ES-I3 (cell line): ENCODE results near the gene ABCA2.
"Not testable (repeated sequence)": the region's sequence is repeated elsewhere in the genome, so short reads cannot be mapped to it uniquely, and the experiment has no call there.

ENCODE experiments used
- H3K36me3 ChIP-seq: 2 replicates; pipeline ENCODE4 v1.6.1; 2013; ENCODE audit warnings: mild to moderate bottlenecking, low read length, control low read depth, moderate library complexity; ENCODE audit not compliant: insufficient read depth
- H3K4me1 ChIP-seq: 2 replicates; pipeline ENCODE4 v1.6.1; 2013; ENCODE audit warnings: mild to moderate bottlenecking, control low read depth, low read length; ENCODE audit not compliant: insufficient read depth
- H3K9ac ChIP-seq: 2 replicates; pipeline ENCODE4 v1.6.1; 2013; ENCODE audit warnings: low read depth, mild to moderate bottlenecking, low read length, moderate library complexity
- H3K9me3 ChIP-seq: 2 replicates; pipeline ENCODE4 v1.6.1; 2013; ENCODE audit warnings: mild to moderate bottlenecking, low read length, moderate library complexity; ENCODE audit not compliant: control insufficient read depth, insufficient read depth

The ABCA2 gene

GRCh38 chr9:137013571-137013940 is 14.5 kb downstream of the ABCA2 start:
- no peaks in the 10 kb centered on the region for H3K36me3 ChIP-seq
- H3K9ac ChIP-seq: no peak overlapping the region
- H3K9me3 ChIP-seq: no peaks in the 10 kb centered on the region
- no peaks in the 10 kb centered on the region for H3K4me1 ChIP-seq

- Histone ChIP-seq H3K4me1 (no peaks in the 10 kb centered on the region), H3K9me3 (no peaks in the 10 kb centered on the region), H3K36me3 (no peaks in the 10 kb centered on the region), H3K9ac (no peak overlapping the region)
Measured at GRCh38 chr9:137012694-137013570, 15.1 kb downstream of the ABCA2 start.

DNA sequence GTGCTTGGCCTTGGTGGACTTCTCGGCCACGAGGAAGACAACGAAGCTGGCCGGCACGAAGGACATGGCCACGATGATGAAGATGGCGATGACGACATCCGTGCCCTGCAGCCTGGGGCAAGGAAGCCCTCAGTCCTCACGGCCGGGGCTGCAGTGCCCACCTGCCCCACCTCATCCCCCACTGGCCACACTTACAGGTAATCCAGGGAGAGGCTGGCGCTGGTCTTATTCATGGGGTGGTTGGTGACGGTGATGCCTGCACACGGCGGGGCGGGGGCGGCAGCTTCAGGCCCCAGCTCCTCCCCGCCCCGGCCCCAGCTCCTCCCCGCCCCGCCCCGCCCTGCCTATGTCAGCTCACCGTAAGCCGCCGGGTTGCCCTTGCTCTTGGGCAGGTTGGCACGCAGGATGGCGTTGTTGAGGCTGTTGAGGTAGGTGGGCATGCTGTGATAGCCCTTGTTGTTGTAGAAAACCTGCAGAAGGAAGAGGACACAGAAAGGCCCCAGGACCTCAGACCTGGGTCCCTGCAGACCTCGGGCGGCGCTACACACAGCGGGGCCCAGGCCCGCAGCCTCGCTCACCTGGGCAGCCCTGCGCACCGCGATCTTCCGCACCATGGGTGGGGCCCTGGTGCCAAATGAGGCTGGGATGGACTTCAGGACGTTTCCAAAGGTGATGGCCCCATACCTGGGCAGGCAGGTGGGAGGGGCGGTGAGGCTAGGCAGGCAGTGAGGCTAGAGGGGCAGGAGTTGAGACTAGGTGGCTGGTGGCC is 15.9 kb downstream of the ABCA2 start:
- no peaks in the 10 kb centered on the region for H3K4me1 ChIP-seq

DNA sequence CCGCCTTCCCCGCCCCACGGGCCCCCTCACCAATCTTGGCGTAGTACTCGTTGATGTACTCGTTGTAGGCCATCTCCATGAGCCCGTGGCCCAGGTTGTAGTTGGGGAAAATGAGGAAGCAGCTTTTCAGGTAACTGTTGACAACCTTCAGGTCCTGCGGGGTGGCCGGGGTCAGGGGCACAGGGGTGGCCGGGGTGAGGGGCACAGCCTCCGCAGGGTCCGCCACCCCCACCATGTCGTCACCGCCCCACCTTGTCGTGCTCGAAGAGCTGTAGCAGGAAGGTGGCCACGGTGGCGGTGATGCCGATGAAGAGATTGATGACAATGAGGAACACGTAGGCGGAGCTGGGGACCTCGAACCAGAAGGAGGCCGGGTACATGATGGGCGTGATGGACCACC is 16.9 kb downstream of the ABCA2 start:
- no peak overlapping the region for H3K9ac ChIP-seq
- H3K4me1 ChIP-seq: no peaks in the 10 kb centered on the region
- no peaks in the 10 kb centered on the region for H3K9me3 ChIP-seq
- H3K36me3 ChIP-seq: no peaks in the 10 kb centered on the region

More for the DNA sequence above, 15.9 kb downstream of the ABCA2 start:
- Histone ChIP-seq H3K9me3 (no peaks in the 10 kb centered on the region), H3K9ac (no peak overlapping the region), H3K36me3 (no peaks in the 10 kb centered on the region)

GRCh38 chr9:137009938-137010732 is 17.9 kb downstream of the ABCA2 start:
- Histone ChIP-seq H3K4me1 (no peaks in the 10 kb centered on the region), H3K9ac (no peak overlapping the region), H3K9me3 (no peaks in the 10 kb centered on the region), H3K36me3 (no peaks in the 10 kb centered on the region)

DNA sequence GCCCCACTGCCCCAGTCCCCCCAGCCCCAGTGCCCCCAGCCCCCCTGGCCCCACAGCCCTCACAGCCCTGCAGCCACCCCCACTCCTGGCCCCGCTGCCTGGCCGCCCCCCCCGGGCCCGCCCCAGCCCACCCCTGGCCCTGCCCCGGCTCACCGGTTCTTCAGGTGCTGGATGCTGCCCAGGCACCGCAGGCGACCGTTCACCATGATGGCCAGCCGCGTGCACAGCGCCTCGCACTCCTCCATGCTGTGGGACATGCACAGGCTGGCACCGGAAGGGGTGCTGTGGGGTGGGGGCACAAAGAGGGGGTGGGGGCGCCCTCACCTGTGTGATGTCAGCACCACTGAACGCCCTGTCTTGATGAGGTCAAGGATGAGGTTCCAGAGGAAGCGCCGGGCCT is 18.8 kb downstream of the ABCA2 start:
- no peaks in the 10 kb centered on the region for H3K4me1 ChIP-seq

GRCh38 chr9:137008312-137008711 is 19.7 kb downstream of the ABCA2 start:
- H3K9me3 ChIP-seq: no peaks in the 10 kb centered on the region
- no peak overlapping the region for H3K9ac ChIP-seq
- no peaks in the 10 kb centered on the region for H3K36me3 ChIP-seq
- no peaks in the 10 kb centered on the region for H3K4me1 ChIP-seq

More for the DNA sequence above, 18.8 kb downstream of the ABCA2 start:
- Histone ChIP-seq H3K36me3 (no peaks in the 10 kb centered on the region), H3K9ac (no peak overlapping the region), H3K9me3 (no peaks in the 10 kb centered on the region)

- Histone ChIP-seq H3K36me3 (no peaks in the 10 kb centered on the region), H3K4me1 (no peaks in the 10 kb centered on the region), H3K9me3 (no peaks in the 10 kb centered on the region), H3K9ac (no peak overlapping the region)
Measured at GRCh38 chr9:137007816-137008270, 20.2 kb downstream of the ABCA2 start.

DNA sequence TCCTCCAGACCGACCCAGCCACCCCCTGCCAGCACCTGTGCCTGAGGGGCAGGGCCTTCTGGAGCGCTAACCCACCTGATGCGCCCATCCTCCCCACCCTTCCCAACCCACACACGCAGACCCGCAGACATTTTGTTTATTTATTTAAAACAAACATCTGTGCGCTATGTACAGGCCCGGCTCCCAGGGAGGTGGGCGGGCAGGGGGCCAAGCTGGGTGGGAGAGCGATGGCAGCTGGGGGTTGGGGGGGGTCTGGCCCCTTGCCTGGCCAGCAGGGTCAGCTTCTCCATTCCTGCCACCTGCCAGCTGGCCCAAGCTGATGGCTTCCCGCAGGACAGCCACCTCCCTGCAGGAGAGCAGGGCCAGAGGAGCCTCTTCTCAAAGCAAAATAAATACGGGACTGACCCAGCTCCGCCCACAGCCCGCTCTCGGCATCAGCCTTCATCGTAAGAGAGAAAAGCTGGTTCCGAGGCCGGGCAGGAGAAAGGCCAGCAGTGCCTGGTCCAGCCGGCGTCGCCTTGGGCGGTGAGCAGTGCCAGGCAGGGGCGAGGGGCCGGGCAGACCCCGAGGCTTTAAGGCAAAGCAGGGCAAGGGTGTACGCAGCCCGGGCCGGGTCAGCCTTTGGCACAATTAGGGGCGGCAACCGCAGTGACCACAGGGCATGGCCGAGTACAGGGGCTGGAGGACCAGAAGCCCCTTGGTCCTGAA is 20.8 kb downstream of the ABCA2 start:
- no peaks in the 10 kb centered on the region for H3K4me1 ChIP-seq
- H3K9ac ChIP-seq: no peak overlapping the region
- H3K36me3 ChIP-seq: no peaks in the 10 kb centered on the region
- no peaks in the 10 kb centered on the region for H3K9me3 ChIP-seq

DNA sequence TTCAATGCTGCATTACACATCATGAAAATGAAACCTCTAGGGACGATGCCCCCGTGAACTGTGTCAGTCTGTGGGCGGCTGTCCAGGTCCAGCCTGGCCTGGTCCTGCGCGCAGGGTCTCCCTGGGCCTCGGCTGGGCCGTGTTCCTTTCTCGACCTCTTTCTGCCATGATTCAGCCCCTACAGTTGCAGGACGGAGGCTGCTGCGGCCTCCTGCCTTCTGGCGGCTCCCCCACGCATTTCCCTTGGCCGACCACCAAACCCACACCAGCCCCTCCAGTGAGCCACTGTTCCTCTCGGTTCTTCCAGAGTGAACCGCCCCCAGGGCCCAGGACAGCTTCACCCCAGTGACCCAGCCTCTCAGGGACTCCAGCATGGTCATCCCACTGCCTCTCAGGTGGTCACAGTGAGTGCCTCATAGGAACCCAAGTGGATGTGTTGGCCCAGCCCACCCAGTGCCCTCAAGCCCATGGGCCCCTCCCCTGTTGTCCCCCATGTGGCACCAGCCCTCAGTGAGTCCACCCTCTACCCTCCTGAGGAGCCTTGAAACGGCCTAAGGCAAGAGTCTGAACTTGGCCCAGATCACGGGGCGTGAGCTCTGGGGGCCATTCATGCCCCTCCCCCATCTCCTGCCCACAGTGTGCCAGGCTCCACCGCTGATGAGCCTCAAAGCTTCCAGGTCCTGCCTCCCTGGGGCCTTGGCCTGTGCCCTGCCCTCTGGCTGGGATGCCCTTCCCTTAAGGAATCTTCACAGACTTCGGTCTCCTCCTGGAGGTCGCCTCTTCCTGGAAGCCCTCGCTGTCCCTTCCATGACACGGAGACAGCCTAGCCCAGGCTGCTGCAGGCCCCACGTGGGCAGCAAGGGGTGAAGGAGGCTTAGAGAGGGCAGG is 21.7 kb downstream of the ABCA2 start:
- H3K9me3 ChIP-seq: no peaks in the 10 kb centered on the region
- no peaks in the 10 kb centered on the region for H3K36me3 ChIP-seq
- H3K9ac ChIP-seq: no peak overlapping the region
- no peaks in the 10 kb centered on the region for H3K4me1 ChIP-seq

DNA sequence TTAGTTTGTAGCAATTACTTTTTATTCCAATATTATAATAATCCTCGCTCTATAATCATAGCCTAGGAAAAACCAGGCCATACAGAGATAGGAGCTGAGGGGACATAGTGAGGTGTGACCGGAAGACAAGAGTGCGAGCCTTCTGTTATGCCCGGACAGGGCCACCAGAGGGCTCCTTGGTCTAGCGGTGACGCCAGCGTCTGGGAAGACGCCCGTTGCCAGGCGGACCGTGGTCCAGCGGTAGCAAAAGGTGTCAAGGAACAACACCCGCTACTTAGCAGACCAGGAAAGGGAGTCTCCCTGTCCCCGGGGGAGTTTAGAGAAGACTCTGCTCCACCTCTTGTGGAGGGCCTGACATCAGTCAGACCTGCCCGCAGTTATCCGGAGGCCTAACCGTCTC is 23.8 kb downstream of the ABCA2 start:
- H3K9ac ChIP-seq, H3K4me1 ChIP-seq, H3K9me3 ChIP-seq, H3K36me3 ChIP-seq: not testable (repeated sequence)

DNA sequence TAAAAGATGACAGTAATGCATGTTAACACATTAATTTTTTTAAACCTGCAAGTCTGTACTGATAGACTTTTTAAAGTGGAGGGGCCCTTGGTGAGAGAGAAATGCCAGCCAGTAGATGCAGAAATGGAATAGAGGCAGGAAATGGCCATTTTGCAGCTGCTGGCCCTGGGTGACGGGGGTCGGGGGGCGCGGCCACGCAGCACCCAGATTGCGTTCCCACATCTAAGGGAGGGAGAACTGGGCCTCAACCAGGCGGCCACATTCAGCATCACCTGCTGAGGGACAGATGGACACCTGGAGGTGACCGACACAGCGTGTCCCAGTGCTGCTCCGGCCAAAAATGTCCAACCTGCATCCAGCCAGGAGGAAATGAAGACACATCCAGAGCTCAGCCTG is 25.4 kb downstream of the ABCA2 start:
- no peak overlapping the region for H3K9ac ChIP-seq
- no peaks in the 10 kb centered on the region for H3K36me3 ChIP-seq
- no peaks in the 10 kb centered on the region for H3K4me1 ChIP-seq
- H3K9me3 ChIP-seq: no peaks in the 10 kb centered on the region
